Astrocyte (in vitro differentiated cells and primary cell): Measurements from ENCODE around the gene RXFP1. TPM values are rescaled to one million over a fixed set of nuclear protein-coding genes. Genes with fewer than 3 reads are reported as not detected.

ENCODE experiments used
- DNase-seq: peaks from one replicate; pipeline ENCODE4 v3.0.0-alpha.2; 2010; ENCODE audit warnings: low read depth
- FAIRE-seq: peaks from 2 replicates; lab custom pipeline; 2011; peaks lifted over from hg19 to GRCh38; lab: Jason Lieb, UNC
- H2AFZ ChIP-seq: 2 replicates; pipeline ENCODE4 v1.6.0; 2012; ENCODE audit warnings: low read depth, low read length, inconsistent platforms
- H3K27ac ChIP-seq: 2 replicates; pipeline ENCODE4 v1.5.1; 2011; ENCODE audit warnings: low read depth, low read length, inconsistent platforms
- H3K27me3 ChIP-seq: 2 replicates; pipeline ENCODE4 v1.6.0; 2011; ENCODE audit warnings: low read length, inconsistent platforms; ENCODE audit not compliant: insufficient read depth
- H3K36me3 ChIP-seq: 2 replicates; pipeline ENCODE4 v1.5.1; 2011; ENCODE audit warnings: low read length, inconsistent platforms; ENCODE audit not compliant: insufficient read depth
- H3K4me1 ChIP-seq: 2 replicates; pipeline ENCODE4 v1.5.1; 2011; ENCODE audit warnings: low read length, inconsistent platforms; ENCODE audit not compliant: insufficient read depth
- H3K4me2 ChIP-seq: 2 replicates; pipeline ENCODE4 v1.6.0; 2012; ENCODE audit warnings: low read length, inconsistent platforms
- H3K4me3 ChIP-seq: 2 replicates; pipeline ENCODE4 v1.5.1; 2011; ENCODE audit warnings: low read depth, mild to moderate bottlenecking, low read length, inconsistent platforms; ENCODE audit not compliant: insufficient read depth
- H3K79me2 ChIP-seq: 2 replicates; pipeline ENCODE4 v1.6.0; 2012; ENCODE audit warnings: mild to moderate bottlenecking, low read length, inconsistent platforms; ENCODE audit not compliant: insufficient read depth
- H3K9ac ChIP-seq: 2 replicates; pipeline ENCODE4 v1.6.0; 2012; ENCODE audit warnings: mild to moderate bottlenecking, low read length, inconsistent platforms
- H3K9me3 ChIP-seq: 2 replicates; pipeline ENCODE4 v1.5.1; 2012; ENCODE audit warnings: low read depth, mild to moderate bottlenecking, low read length, inconsistent platforms; ENCODE audit not compliant: insufficient read depth
- H4K20me1 ChIP-seq: 2 replicates; pipeline ENCODE4 v1.6.0; 2012; ENCODE audit warnings: low read length, inconsistent platforms; ENCODE audit not compliant: insufficient read depth
- H3K27ac Mint-ChIP-seq: one replicate; pipeline ENCODE4 v1.8.0; 2021; ENCODE audit warnings: mild to moderate bottlenecking, mixed read lengths; ENCODE audit not compliant: unreplicated experiment
- H3K27me3 Mint-ChIP-seq: one replicate; pipeline ENCODE4 v1.8.0; 2021; ENCODE audit warnings: low read depth, mixed read lengths; ENCODE audit not compliant: unreplicated experiment
- H3K36me3 Mint-ChIP-seq: one replicate; pipeline ENCODE4 v1.8.0; 2021; ENCODE audit warnings: low read depth, mixed read lengths; ENCODE audit not compliant: unreplicated experiment
- H3K4me1 Mint-ChIP-seq: one replicate; pipeline ENCODE4 v1.8.0; 2021; ENCODE audit warnings: low read depth, mixed read lengths; ENCODE audit not compliant: unreplicated experiment
- H3K4me3 Mint-ChIP-seq: one replicate; pipeline ENCODE4 v1.8.0; 2021; ENCODE audit warnings: mild to moderate bottlenecking, moderate library complexity, mixed read lengths; ENCODE audit not compliant: unreplicated experiment
- H3K9me3 Mint-ChIP-seq: one replicate; pipeline ENCODE4 v1.8.0; 2021; ENCODE audit warnings: mild to moderate bottlenecking, mixed read lengths; ENCODE audit not compliant: unreplicated experiment
- CTCF ChIP-seq: IDR thresholded peaks from 2 replicates; pipeline ENCODE4 v1.5.1; 2011; ENCODE audit warnings: low read depth, mild to moderate bottlenecking, inconsistent platforms, low read length, moderate library complexity; ENCODE audit not compliant: insufficient read depth
- EZH2 ChIP-seq: IDR thresholded peaks from 2 replicates; pipeline ENCODE4 v1.6.1; 2012; ENCODE audit warnings: mild to moderate bottlenecking, low read length, inconsistent platforms; ENCODE audit not compliant: insufficient read depth
- total RNA-seq: library from RNA; stranded (reverse); gene quantifications from 2 replicates; pipeline ENCODE4 v1.2.1, GENCODE V29; 2021

The RXFP1 gene
- total RNA-seq, 1 donor from 2014 or later: 0.14 TPM

GRCh38 chr4:158678767-158679166 lies 157.1 kb downstream of the RXFP1 start:
- H3K27me3 ChIP-seq: no peaks in the 10 kb centered on the region
- H4K20me1 ChIP-seq: no peaks in the 10 kb centered on the region
- no peaks in the 10 kb centered on the region for H3K9me3 ChIP-seq
- no peak overlapping the region for H3K27ac Mint-ChIP-seq
- H3K4me1 Mint-ChIP-seq: no peaks in the 10 kb centered on the region
- FAIRE-seq (no peak), DNase-seq (no peak)
- no peak overlapping the region for H3K4me2 ChIP-seq
- H3K36me3 ChIP-seq: no peaks in the 10 kb centered on the region
- no peak overlapping the region for H3K27ac ChIP-seq
- no peaks in the 10 kb centered on the region for H3K36me3 Mint-ChIP-seq
- no peaks in the 10 kb centered on the region for H3K79me2 ChIP-seq
- H3K4me3 ChIP-seq: no peak overlapping the region
- H3K9ac ChIP-seq: no peak overlapping the region
- H2AFZ ChIP-seq: no peak overlapping the region
- no peaks in the 10 kb centered on the region for H3K27me3 Mint-ChIP-seq
- H3K9me3 Mint-ChIP-seq: no peaks in the 10 kb centered on the region
- no peak for TF ChIP-seq EZH2
- H3K4me1 ChIP-seq: no peaks in the 10 kb centered on the region
- no peak overlapping the region for H3K4me3 Mint-ChIP-seq

GRCh38 chr4:158681629-158682028 lies 159.9 kb downstream of the RXFP1 start:
- DNase-seq (no peak), FAIRE-seq (no peak)
- Mint-ChIP-seq H3K9me3 (no peaks in the 10 kb centered on the region), H3K4me3 (no peak overlapping the region), H3K36me3 (peaks cover 5% of the 10 kb centered on the region), H3K4me1 (no peaks in the 10 kb centered on the region), H3K27ac (no peak overlapping the region), H3K27me3 (no peaks in the 10 kb centered on the region)
- H3K9me3 ChIP-seq: no peaks in the 10 kb centered on the region
- no peaks in the 10 kb centered on the region for H3K4me1 ChIP-seq
- H3K36me3 ChIP-seq: no peaks in the 10 kb centered on the region
- no peak overlapping the region for H3K27ac ChIP-seq
- no peak overlapping the region for H3K4me3 ChIP-seq
- no peak overlapping the region for H3K4me2 ChIP-seq
- H2AFZ ChIP-seq: no peak overlapping the region
- H3K27me3 ChIP-seq: no peaks in the 10 kb centered on the region
- H3K9ac ChIP-seq: no peak overlapping the region
- H3K79me2 ChIP-seq: no peaks in the 10 kb centered on the region
- H4K20me1 ChIP-seq: no peaks in the 10 kb centered on the region
- no peak for TF ChIP-seq CTCF
- TF ChIP-seq EZH2: no peak

GRCh38 chr4:158682066-158682465 lies 160.4 kb downstream of the RXFP1 start:
- Mint-ChIP-seq H3K27me3 (no peaks in the 10 kb centered on the region), H3K9me3 (no peaks in the 10 kb centered on the region), H3K27ac (no peak overlapping the region), H3K4me3 (no peak overlapping the region), H3K36me3 (peaks cover 6% of the 10 kb centered on the region), H3K4me1 (no peaks in the 10 kb centered on the region)
- no peak for TF ChIP-seq EZH2
- no peak for TF ChIP-seq CTCF
- Histone ChIP-seq H3K4me3 (no peak overlapping the region), H2AFZ (no peak overlapping the region), H3K79me2 (no peaks in the 10 kb centered on the region), H3K36me3 (no peaks in the 10 kb centered on the region), H3K27ac (no peak overlapping the region), H3K4me2 (no peak overlapping the region), H4K20me1 (no peaks in the 10 kb centered on the region), H3K27me3 (no peaks in the 10 kb centered on the region), H3K9ac (no peak overlapping the region), H3K9me3 (no peaks in the 10 kb centered on the region), H3K4me1 (no peaks in the 10 kb centered on the region)
- DNase-seq: no peak
- FAIRE-seq: no peak
